Measurements from ENCODE around the gene TMEM242.

DNA sequence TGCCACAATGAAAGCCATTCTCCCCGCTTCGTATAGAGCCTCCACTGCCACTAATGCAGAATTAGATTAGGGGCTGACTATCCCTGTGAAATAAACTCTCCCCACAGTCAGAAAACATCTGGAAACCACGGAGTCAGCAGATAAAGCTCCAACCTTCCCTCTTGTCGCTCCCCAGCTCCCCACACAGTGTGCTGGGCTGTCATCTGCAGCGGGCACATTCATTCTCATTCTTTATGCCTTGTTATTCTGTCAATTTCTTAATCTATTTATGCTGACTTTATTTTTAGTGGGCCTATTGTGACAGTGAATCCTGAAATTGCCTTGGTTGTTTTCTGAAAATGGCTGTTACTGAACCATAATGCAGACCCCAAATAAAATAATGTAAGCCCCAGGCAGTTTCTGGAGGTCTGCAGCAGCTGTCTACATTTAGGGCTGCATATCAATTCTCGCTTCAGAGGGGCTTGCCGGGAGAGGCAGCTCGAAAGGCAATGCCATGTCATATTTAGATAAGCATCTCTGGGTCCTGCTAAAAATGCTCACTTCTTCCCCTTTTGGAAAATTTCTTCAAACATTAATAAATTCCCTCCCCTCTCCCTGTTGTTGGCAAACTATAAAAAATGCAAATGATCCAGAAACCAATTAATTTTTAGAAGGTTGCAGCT lies 71.6 kb downstream of the TMEM242 start:
- TF ChIP-seq, protein P1, sequence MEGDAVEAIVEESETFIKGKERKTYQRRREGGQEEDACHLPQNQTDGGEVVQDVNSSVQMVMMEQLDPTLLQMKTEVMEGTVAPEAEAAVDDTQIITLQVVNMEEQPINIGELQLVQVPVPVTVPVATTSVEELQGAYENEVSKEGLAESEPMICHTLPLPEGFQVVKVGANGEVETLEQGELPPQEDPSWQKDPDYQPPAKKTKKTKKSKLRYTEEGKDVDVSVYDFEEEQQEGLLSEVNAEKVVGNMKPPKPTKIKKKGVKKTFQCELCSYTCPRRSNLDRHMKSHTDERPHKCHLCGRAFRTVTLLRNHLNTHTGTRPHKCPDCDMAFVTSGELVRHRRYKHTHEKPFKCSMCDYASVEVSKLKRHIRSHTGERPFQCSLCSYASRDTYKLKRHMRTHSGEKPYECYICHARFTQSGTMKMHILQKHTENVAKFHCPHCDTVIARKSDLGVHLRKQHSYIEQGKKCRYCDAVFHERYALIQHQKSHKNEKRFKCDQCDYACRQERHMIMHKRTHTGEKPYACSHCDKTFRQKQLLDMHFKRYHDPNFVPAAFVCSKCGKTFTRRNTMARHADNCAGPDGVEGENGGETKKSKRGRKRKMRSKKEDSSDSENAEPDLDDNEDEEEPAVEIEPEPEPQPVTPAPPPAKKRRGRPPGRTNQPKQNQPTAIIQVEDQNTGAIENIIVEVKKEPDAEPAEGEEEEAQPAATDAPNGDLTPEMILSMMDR (IDR thresholded peaks at IDR 0.05): no peak
- TF ChIP-seq POLR2AphosphoS5 (IDR thresholded peaks at IDR 0.05): no peak
- no peak for TF ChIP-seq EP300 (IDR thresholded peaks at IDR 0.05; ENCODE audit: low read depth)
- TF ChIP-seq POLR2A (IDR thresholded peaks at IDR 0.05): no peak
